SK-N-MC (cell line): ENCODE measurements around the gene VMP1.

Experiments
- EZH2 ChIP-seq: fragments of 200-600 bp; sonication (generic); IDR thresholded peaks from one replicate; pipeline ENCODE4 v1.6.1; 2017; ENCODE audit warnings: antibody characterized with exemption
- FOXP2 ChIP-seq: optimal IDR thresholded peaks from 2 replicates; pipeline ENCODE3; 2011; ENCODE audit warnings: mild to moderate bottlenecking, moderate library complexity; ENCODE audit not compliant: insufficient read depth; ENCODE audit errors: extremely low read length, control extremely low read depth
- POLR2AphosphoS5 ChIP-seq: IDR thresholded peaks from 2 replicates; pipeline ENCODE4 v1.6.1; 2012; ENCODE audit warnings: mild to moderate bottlenecking, low read depth, low read length, borderline replicate concordance

DNA sequence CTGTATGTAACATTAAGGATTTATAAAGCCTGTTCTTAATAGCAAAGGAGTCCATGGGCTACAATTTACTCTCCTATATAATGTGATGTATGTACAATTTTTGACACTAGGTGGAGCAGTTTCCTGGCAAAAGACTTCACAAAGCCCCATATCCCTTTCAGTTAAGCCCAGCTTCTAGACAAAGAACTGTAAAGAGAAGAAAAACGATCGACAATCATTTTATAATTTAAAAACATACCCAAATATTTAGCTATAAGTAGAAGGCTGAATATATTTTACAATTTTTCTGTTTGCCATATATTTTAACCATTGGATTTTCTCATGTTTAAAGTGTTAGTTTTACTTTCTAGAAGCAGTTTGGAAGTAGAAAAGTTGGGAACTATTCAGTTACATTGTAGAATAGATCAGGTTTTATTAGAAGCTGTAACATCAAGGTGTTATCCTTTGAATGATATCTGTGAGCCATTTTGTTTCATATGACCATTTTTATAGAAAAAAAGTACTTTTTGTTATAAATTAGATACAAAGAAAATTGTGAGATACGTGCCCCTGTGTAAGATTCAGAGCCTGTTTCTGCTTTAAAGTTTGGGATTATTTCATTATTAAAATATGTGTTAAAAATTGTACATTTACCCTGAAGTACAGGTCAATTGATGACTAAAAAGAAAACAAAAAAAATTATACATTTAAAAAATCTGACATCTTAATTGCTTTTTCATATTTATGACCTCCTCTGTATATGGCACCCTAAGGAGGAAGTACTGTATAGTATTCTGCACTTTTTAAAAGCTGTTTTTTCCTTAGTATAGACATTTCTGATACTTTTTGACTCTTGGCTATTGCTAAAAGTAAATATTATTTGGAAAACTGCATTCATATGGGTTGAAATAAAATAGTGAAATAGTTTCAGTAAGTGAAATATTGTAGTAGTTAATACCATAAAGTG lies 46.3 kb downstream of the VMP1 start:
- TF ChIP-seq EZH2 (no peak), POLR2AphosphoS5 (no peak), FOXP2 (no peak)
